NCI-H345 (cell line): ENCODE data around the gene GNA14.
"Not testable (repeated sequence)": the region's sequence is repeated elsewhere in the genome, so short reads cannot be mapped to it uniquely, and the experiment has no call there.

Experiments used
- DNase-seq: peaks from one replicate; lab custom pipeline; 2025; lab: John Stamatoyannopoulos, UW

The GNA14 gene

GRCh38 chr9:77402286-77402685 is 245.8 kb downstream of the GNA14 start:
- DNase-seq, result no peak

GRCh38 chr9:77399964-77400363 is 248.2 kb downstream of the GNA14 start:
- no peak for DNase-seq

DNA sequence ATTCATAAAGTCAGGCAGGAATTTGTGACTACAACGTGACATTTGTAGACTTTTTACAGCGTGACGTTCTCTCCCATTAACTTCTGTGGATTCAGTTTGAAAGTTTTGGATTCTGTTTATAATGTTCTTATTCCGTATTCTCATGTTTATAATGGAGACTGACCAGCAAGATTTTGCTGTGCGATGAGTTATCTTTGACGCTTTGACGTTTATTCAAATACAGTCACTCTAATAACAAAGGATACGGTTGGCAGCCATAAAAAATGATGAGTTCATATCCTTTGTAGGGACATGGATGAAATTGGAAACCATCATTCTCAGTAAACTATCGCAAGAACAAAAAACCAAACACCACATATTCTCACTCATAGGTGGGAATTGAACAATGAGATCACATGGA is 249.5 kb downstream of the GNA14 start:
- DNase-seq, result not testable (repeated sequence)

GRCh38 chr9:77392328-77392727 is 255.8 kb downstream of the GNA14 start:
- DNase-seq, result no peak

DNA sequence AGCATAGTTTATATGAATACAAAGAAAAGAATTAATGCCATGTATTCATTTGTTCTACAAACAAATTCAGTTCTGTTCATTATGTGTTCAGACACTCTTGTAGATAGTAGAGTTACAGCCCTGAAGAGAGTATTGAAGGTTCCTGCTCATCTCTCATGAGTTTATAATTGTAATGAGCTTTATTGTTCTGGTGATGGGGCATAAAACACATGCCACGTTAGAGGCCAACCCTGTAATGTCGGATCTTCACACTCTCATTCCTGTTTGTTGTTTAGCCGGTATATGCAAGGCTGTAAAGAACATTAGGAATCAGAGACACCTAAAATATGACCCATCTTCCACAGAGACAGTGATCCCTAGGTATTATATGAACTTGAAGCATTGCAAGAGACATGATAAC is 256.3 kb downstream of the GNA14 start:
- no peak for DNase-seq

- DNase-seq, result no peak
These were observed 261.9 kb downstream of the GNA14 start for GRCh38 chr9:77386187-77386586.

DNA sequence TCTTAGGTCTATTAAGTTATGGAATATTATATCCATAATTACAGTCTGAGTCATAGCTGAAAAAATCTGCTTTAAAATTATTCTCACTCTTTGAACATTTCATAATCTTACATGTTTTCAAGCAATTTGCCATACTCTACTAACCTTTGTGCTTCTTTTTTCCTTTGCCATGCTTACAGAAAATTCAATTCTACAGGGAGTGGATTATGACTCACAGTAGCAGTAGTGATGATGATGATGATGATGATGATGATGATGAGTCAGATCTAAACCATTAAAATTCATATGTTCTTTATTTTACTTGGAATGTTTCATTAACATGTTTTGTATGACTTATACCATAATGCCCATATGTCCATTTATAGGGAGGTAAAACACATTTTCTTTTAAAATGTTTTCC is 263.7 kb downstream of the GNA14 start:
- no peak for DNase-seq

GRCh38 chr9:77375956-77376532 is 272.1 kb downstream of the GNA14 start:
- DNase-seq, result no peak

- no peak for DNase-seq
These were observed 273.9 kb downstream of the GNA14 start for GRCh38 chr9:77374266-77374665.
